CD4-positive, alpha-beta T cell (primary cell): Measurements from ENCODE around the gene LYSMD3. TPM values are rescaled to one million over a fixed set of nuclear protein-coding genes. Genes with fewer than 3 reads are reported as not detected.

Source experiments
- ATAC-seq: fragments of 200-7000 bp; cut with Tn5 transposase; one replicate; pipeline ENCODE4 v1.10.0; 2022; ENCODE audit warnings: mild to moderate bottlenecking; ENCODE audit not compliant: poor library complexity
- CTCF ChIA-PET: fragments of 350-600 bp; sonication (Branson Sonifier 250); formaldehyde crosslinking; loops from one replicate; lab custom pipeline; 2021; ENCODE audit warnings: antibody characterized with exemption, inconsistent platforms; lab: Charles Lee
- POLR2A ChIA-PET: fragments of 350-600 bp; sonication (Branson Sonifier 250); formaldehyde crosslinking; loops from one replicate; lab custom pipeline; 2021; ENCODE audit warnings: antibody characterized with exemption, inconsistent platforms; lab: Charles Lee
- DNase-seq, 14 experiments: peaks; one replicate each; pipeline ENCODE4 v3.0.0-alpha.2; 2013 to 2020; ENCODE audit warnings: mixed read lengths in 2 of 14
- H3K27ac ChIP-seq, 2 donors: one replicate each; pipeline versions ENCODE4 v1.5.1 to v1.7.0; 2013; ENCODE audit warnings: low read length in 2 of 2, low read depth in 1 of 2, mild to moderate bottlenecking in 1 of 2
- H3K27me3 ChIP-seq, 2 experiments: 1 replicate in 1 of 2; 2 replicates in 1 of 2; pipeline versions ENCODE4 v1.6.1 to v1.7.0; 2013; ENCODE audit warnings: low read length in 2 of 2, control low read depth in 1 of 2, mild to moderate bottlenecking in 1 of 2, moderate library complexity in 1 of 2; ENCODE audit not compliant: insufficient read depth in 2 of 2, control insufficient read depth in 1 of 2
- H3K36me3 ChIP-seq: one replicate; pipeline ENCODE4 v1.6.1; 2013; ENCODE audit warnings: low read length, control low read depth; ENCODE audit not compliant: insufficient read depth
- H3K4me1 ChIP-seq: one replicate; pipeline ENCODE4 v1.6.1; 2013; ENCODE audit warnings: low read length, control low read depth; ENCODE audit not compliant: insufficient read depth
- H3K4me3 ChIP-seq: one replicate; pipeline ENCODE4 v1.5.1; 2013; ENCODE audit warnings: mild to moderate bottlenecking, low read length, moderate library complexity
- H3K9me3 ChIP-seq, 2 experiments: 1 replicate in 1 of 2; 2 replicates in 1 of 2; pipeline versions ENCODE4 v1.6.1 to v1.7.0; 2013; ENCODE audit warnings: low read length in 2 of 2, mild to moderate bottlenecking in 2 of 2, control low read depth in 1 of 2, moderate library complexity in 1 of 2; ENCODE audit not compliant: control insufficient read depth in 1 of 2, insufficient read depth in 1 of 2
- H3K27ac Mint-ChIP-seq: one replicate; pipeline ENCODE4 v1.8.0; 2020; ENCODE audit warnings: mixed read lengths
- H3K27me3 Mint-ChIP-seq: one replicate; pipeline ENCODE4 v1.8.0; 2021; ENCODE audit warnings: mixed read lengths
- H3K36me3 Mint-ChIP-seq: one replicate; pipeline ENCODE4 v1.8.0; 2021; ENCODE audit warnings: low read depth, mixed read lengths
- H3K4me1 Mint-ChIP-seq: one replicate; pipeline ENCODE4 v1.8.0; 2021; ENCODE audit warnings: low read depth, mixed read lengths
- H3K4me3 Mint-ChIP-seq: one replicate; pipeline ENCODE4 v1.8.0; 2020; ENCODE audit warnings: mild to moderate bottlenecking, mixed read lengths
- H3K9me3 Mint-ChIP-seq: one replicate; pipeline ENCODE4 v1.8.0; 2020; ENCODE audit warnings: mixed read lengths
- intact Hi-C, 2 experiments: fragments of 100-400 bp; cut with DNase I in 1 of 2; cut with micrococcal nuclease in 1 of 2; formaldehyde crosslinking; loops; one replicate each; pipeline versions ENCODE4 v1.15.1 to v1.9.0; 2023 to 2025; cut with DNase I, micrococcal nuclease
- total RNA-seq, 174 experiments: library from RNA in 2 of 174; stranded (reverse) in 2 of 174; gene quantifications; one replicate each; pipeline ENCODE4 v1.2.3 and lab custom pipeline; 2021 to 2026
- TF ChIP-seq, protein P1 (sequence below): fragments of 200-600 bp; IDR thresholded peaks from one replicate; pipeline ENCODE4 v1.8.0; 2022; ENCODE audit warnings: antibody characterized with exemption, mild to moderate bottlenecking

The LYSMD3 gene
- total RNA-seq, 2 experiments from 2014 or later, result 27.6 to 32.8 TPM

DNA sequence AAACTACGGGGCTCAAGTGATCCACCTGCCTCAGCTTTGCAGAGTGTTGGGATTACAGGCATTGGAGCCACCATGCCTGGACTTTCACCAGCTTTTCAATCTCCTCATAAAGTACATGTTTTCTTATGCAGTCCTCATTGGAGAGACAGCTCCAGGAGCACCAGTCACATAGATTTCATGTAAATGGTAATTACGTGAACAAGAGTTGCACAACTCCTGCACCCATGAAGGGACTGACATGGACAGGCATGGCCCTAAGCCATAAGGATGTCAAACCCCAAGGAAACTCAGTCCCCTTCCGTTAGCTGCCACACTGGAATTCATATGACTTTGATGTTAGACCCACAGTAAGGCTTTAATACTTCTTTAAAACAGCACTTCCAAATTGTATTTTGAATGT, 21.6 kb upstream of the LYSMD3 start:
- Histone ChIP-seq H3K36me3 (no peaks in the 10 kb centered on the region), H3K4me3 (no peak overlapping the region), H3K9me3 (no peaks in the 10 kb centered on the region), H3K27ac (no peak overlapping the region), H3K4me1 (no peaks in the 10 kb centered on the region), H3K27me3 (peaks cover 7 to 27% of the 10 kb centered on the region in 2 experiments)
- ChIA-PET POLR2A (no interaction called here), CTCF (no interaction called here)
- TF ChIP-seq, protein P1, sequence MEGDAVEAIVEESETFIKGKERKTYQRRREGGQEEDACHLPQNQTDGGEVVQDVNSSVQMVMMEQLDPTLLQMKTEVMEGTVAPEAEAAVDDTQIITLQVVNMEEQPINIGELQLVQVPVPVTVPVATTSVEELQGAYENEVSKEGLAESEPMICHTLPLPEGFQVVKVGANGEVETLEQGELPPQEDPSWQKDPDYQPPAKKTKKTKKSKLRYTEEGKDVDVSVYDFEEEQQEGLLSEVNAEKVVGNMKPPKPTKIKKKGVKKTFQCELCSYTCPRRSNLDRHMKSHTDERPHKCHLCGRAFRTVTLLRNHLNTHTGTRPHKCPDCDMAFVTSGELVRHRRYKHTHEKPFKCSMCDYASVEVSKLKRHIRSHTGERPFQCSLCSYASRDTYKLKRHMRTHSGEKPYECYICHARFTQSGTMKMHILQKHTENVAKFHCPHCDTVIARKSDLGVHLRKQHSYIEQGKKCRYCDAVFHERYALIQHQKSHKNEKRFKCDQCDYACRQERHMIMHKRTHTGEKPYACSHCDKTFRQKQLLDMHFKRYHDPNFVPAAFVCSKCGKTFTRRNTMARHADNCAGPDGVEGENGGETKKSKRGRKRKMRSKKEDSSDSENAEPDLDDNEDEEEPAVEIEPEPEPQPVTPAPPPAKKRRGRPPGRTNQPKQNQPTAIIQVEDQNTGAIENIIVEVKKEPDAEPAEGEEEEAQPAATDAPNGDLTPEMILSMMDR, result no peak
- intact Hi-C loops, result no loop called here
- Mint-ChIP-seq H3K4me1 (no peaks in the 10 kb centered on the region), H3K9me3 (no peaks in the 10 kb centered on the region), H3K27ac (no peak overlapping the region), H3K27me3 (peaks cover 72% of the 10 kb centered on the region), H3K4me3 (no peak overlapping the region), H3K36me3 (no peaks in the 10 kb centered on the region)
- no peak for ATAC-seq
- DNase-seq, result no peak

DNA sequence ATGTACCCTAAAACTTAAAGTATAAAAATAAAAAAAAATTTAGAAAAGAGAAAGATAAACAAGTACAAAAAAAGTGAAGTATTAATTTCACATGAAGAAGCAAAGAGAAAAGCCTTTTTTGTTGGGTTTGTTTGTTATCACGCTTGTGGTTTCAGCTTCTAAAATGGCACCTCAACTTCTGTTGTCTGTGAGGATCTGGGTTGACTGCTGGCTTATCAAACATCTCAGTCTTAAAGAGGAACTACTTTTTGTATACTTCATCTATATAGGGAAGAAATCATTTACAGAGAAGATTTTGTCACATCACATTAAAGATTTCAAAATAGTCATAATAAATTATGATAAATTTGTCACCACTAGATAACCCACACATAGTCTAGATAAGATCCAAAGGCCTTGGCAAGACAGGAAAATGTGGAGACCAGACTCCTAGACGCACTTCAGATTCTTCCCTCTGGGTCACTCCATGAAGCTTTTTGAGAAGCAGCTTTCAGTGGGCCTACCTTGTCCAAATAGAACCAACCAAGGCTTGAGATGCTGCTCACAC, 20.4 kb upstream of the LYSMD3 start:
- POLR2A ChIA-PET, result no interaction called here
- Histone ChIP-seq H3K4me3 (no peak overlapping the region), H3K9me3 (no peaks in the 10 kb centered on the region), H3K36me3 (no peaks in the 10 kb centered on the region), H3K4me1 (no peaks in the 10 kb centered on the region), H3K27me3 (peaks cover 7 to 26% of the 10 kb centered on the region in 2 experiments), H3K27ac (no peak overlapping the region)
- CTCF ChIA-PET, result no interaction called here
- ATAC-seq (no peak), DNase-seq (no peak)
- intact Hi-C loops, result no loop called here
- H3K27me3 Mint-ChIP-seq, result peaks cover 68% of the 10 kb centered on the region
- no peaks in the 10 kb centered on the region for H3K36me3 Mint-ChIP-seq
- no peaks in the 10 kb centered on the region for H3K4me1 Mint-ChIP-seq
- H3K4me3 Mint-ChIP-seq, result no peak overlapping the region
- TF ChIP-seq, protein P1, result no peak
- no peak overlapping the region for H3K27ac Mint-ChIP-seq
- no peaks in the 10 kb centered on the region for H3K9me3 Mint-ChIP-seq

DNA sequence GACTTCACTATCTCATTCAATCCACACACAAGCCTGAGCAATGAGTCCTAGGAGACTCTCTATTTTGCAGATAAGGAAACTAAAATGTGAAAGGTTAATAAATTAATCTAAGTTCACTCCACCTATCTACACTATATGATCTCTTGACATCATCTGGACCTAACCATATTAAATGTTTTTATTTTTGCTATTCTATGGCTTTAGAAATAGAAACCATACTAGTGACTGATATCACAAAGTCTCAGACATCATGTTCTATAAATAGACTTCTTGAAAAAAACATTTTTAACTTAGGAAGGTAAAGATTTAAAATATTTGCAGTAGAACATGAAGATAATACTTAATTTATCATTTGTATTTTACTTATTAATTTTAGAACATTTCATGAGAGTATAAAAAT, 19.8 kb upstream of the LYSMD3 start:
- Histone ChIP-seq H3K9me3 (no peaks in the 10 kb centered on the region), H3K4me1 (no peaks in the 10 kb centered on the region), H3K36me3 (no peaks in the 10 kb centered on the region), H3K27me3 (peaks cover 4 to 25% of the 10 kb centered on the region in 2 experiments), H3K27ac (no peak overlapping the region), H3K4me3 (no peak overlapping the region)
- DNase-seq (no peak), ATAC-seq (no peak)
- no peaks in the 10 kb centered on the region for H3K36me3 Mint-ChIP-seq
- no peaks in the 10 kb centered on the region for H3K4me1 Mint-ChIP-seq
- POLR2A ChIA-PET, result no interaction called here
- TF ChIP-seq, protein P1, result no peak
- no peak overlapping the region for H3K4me3 Mint-ChIP-seq
- H3K9me3 Mint-ChIP-seq, result no peaks in the 10 kb centered on the region
- H3K27ac Mint-ChIP-seq, result no peak overlapping the region
- intact Hi-C loops, result no loop called here
- CTCF ChIA-PET, result no interaction called here
- peaks cover 71% of the 10 kb centered on the region for H3K27me3 Mint-ChIP-seq
